Heart right ventricle (tissue), 16 donors: ENCODE measurements around the gene MDP1. TPM values are rescaled to one million over a fixed set of nuclear protein-coding genes. Genes with fewer than 3 reads are reported as not detected.

Source experiments
- ATAC-seq, 8 donors: fragments of 200-7000 bp; cut with Tn5 transposase; one replicate each; pipeline ENCODE4 v1.9.1; 2020; ENCODE audit warnings: mild to moderate bottlenecking in 8 of 8, moderate library complexity in 8 of 8, moderate number of reproducible peaks in 1 of 8
- DNase-seq, 2 donors: peaks; one replicate each; pipeline ENCODE4 v3.0.0-alpha.2; 2020
- H3K27ac ChIP-seq, 10 donors: fragments of 200-600 bp; sonication (generic) in 2 of 10; one replicate each; pipeline versions ENCODE4 v1.5.0 to v1.8.0; 2020 to 2022; ENCODE audit warnings: mild to moderate bottlenecking in 3 of 10
- H3K27me3 ChIP-seq, 7 donors: fragments of 200-600 bp; one replicate each; pipeline ENCODE4 v1.8.0; 2021 to 2022; ENCODE audit warnings: mild to moderate bottlenecking in 2 of 7
- H3K36me3 ChIP-seq, 9 donors: fragments of 200-600 bp; sonication (generic) in 1 of 9; one replicate each; pipeline versions ENCODE4 v1.5.0 to v1.8.0; 2020 to 2022; ENCODE audit warnings: mild to moderate bottlenecking in 2 of 9
- H3K4me1 ChIP-seq, 9 donors: fragments of 200-600 bp; sonication (generic) in 1 of 9; one replicate each; pipeline versions ENCODE4 v1.5.0 to v1.8.0; 2020 to 2022; ENCODE audit warnings: mild to moderate bottlenecking in 4 of 9
- H3K4me3 ChIP-seq, 10 donors: fragments of 200-600 bp; sonication (generic) in 2 of 10; one replicate each; pipeline versions ENCODE4 v1.5.0 to v1.8.0; 2020 to 2022; ENCODE audit warnings: mild to moderate bottlenecking in 7 of 10, moderate library complexity in 2 of 10
- H3K9me3 ChIP-seq, 11 donors: fragments of 200-600 bp in 10 of 11; sonication (generic) in 2 of 11; one replicate each; pipeline versions ENCODE4 v1.5.0 to v1.8.0; 2013 to 2022; ENCODE audit warnings: mild to moderate bottlenecking in 2 of 11, control low read depth in 1 of 11, moderate library complexity in 1 of 11
- CTCF ChIP-seq, 9 donors: fragments of 200-600 bp; sonication (generic) in 2 of 9; IDR thresholded peaks; one replicate each; pipeline versions ENCODE4 v1.5.0 to v1.8.0; 2021 to 2022; ENCODE audit warnings: antibody characterized with exemption in 9 of 9, mild to moderate bottlenecking in 5 of 9, moderate library complexity in 1 of 9
- WGBS, 2 donors: extraction: QIAGEN DNeasy Blood & Tissue Kit; methylation state at CpG; one replicate each; pipeline ENCODE4 v1.1.7; 2013; ENCODE audit warnings: inconsistent platforms in 1 of 2; 5-methylcytosine and 5-hydroxymethylcytosine counted together
- intact Hi-C, 10 donors: fragments of 100-400 bp; cut with DNase I; formaldehyde crosslinking; loops; one replicate each; pipeline versions ENCODE4 v1.11.1 to v1.14.2; 2022
- polyA plus RNA-seq, 2 donors: library from polyadenylated mRNA; stranded (reverse); fragments of 200-250 nt; gene quantifications; one replicate each; pipeline ENCODE4 v1.2.3, GENCODE V29; 2013
- total RNA-seq, 10 donors: library from RNA; stranded (reverse); fragmentation: NEBNext Ultra II Directional in 3 of 10; extraction: Animal tissue kit (Norgen Biotek cat#: 25700) in 3 of 10; gene quantifications; one replicate each; pipeline versions ENCODE4 v1.2.1 to v1.2.4, GENCODE V29; 2021 to 2023
- donor health status: Arrhythmogenic right ventricular cardiomyopathy.
- donor health status: ischemic (EF 13 %, LVEDD 7.1; RV severe dilation, severe dysfunction).
- donor health status: healthy with polysubstance abuse.
- donor health status: DM: no; HTN: yes; CAD: no.
- donor health status: DM: no; HTN: no; CAD: no.
- donor health status: ischemic (EF 25% LVEDD 6.9; RV normal size, moderate dysfunction).
- donor health status: ischemic (EF 25% LVEDD 5.7; RV mildly dilated, moderate dysfunction).
- donor health status: healthy.
- donor health status: DM: yes; HTN: yes; CAD: no.
- donor health status: Ischemic cardiomyopathy.
- donor health status: ischemic (EF 35%, LVEDD 5.7; RV mildly dilated, moderate dysfunction).
- donor health status: nonischemic (EF 11% LVEDD 7.7; RV severe dilation, severe dysfunction).
- donor health status: DM: yes; HTN: yes; CAD: no.
- donor health status: PGD.
- donor health status: ischemic (EF 29% LVEDD 5.4; RV normal size, mild dysfunction).
- donor health status: nonischemic (EF 23%, LVEDD 6.1; RV moderate dilation, normal function).

MDP1 gene
- total and polyA plus RNA-seq, 12 donors = 13.9 to 23.5 (median 19.2) TPM

- no peak for TF ChIP-seq CTCF (IDR thresholded peaks at IDR 0.05)
- no peaks in the 10 kb centered on the region for H3K9me3 ChIP-seq
- H3K27ac ChIP-seq = no peak overlapping the region
- H3K36me3 ChIP-seq = peaks cover 0 to 43% (median 6%) of the 10 kb centered on the region in 9 donors
- no peak for DNase-seq
- H3K27me3 ChIP-seq = no peaks in the 10 kb centered on the region
- peaks cover 4 to 38% (median 26%) of the 10 kb centered on the region in 9 donors for H3K4me1 ChIP-seq
- WGBS, 2 donors = 84 to 86% methylated on average over 7 of the region's 7 CpGs
- H3K4me3 ChIP-seq = no peak overlapping the region
- intact Hi-C loops = no loop called here
- no peak for ATAC-seq
Observed at GRCh38 chr14:24198814-24199524, 16.9 kb downstream of the MDP1 start.

- no peak for ATAC-seq
- peak overlapping the region in 4 of 10 donors; percentile 80 to 97 (median 92) for H3K4me3 ChIP-seq
- WGBS, 2 donors = 84 to 92% methylated on average over 2 of the region's 2 CpGs
Observed at GRCh38 chr14:24197056-24197450, 18.8 kb downstream of the MDP1 start.

GRCh38 chr14:24196071-24197055 is 19.5 kb downstream of the MDP1 start:
- no peak for TF ChIP-seq CTCF (IDR thresholded peaks at IDR 0.05)
- Histone ChIP-seq H3K27ac (peak overlapping the region; percentile 92 to 100 (median 98)), H3K9me3 (no peaks in the 10 kb centered on the region), H3K4me3 (peak overlapping the region; percentile 59 to 100 (median 92)), H3K27me3 (no peaks in the 10 kb centered on the region), H3K4me1 (peaks cover 4 to 39% (median 27%) of the 10 kb centered on the region in 9 donors), H3K36me3 (peaks cover 0 to 42% (median 15%) of the 10 kb centered on the region in 9 donors)
- no peak for DNase-seq
- ATAC-seq = peak in 7 of 8 donors; percentile 20 to 49 (median 37)
- WGBS, 2 donors = 34 to 36% methylated on average over 33 of the region's 33 CpGs
- intact Hi-C loops = no loop called here

More at GRCh38 chr14:24197056-24197450, 18.8 kb downstream of the MDP1 start:
- Histone ChIP-seq H3K4me1 (peaks cover 4 to 39% (median 27%) of the 10 kb centered on the region in 9 donors), H3K9me3 (no peaks in the 10 kb centered on the region), H3K36me3 (peaks cover 0 to 41% (median 11%) of the 10 kb centered on the region in 9 donors), H3K27ac (peak overlapping the region in 2 of 10 donors; percentile 97 to 99), H3K27me3 (no peaks in the 10 kb centered on the region)
- intact Hi-C loops = no loop called here
- TF ChIP-seq CTCF (IDR thresholded peaks at IDR 0.05) = no peak
- no peak for DNase-seq
